Measurements from ENCODE around the gene KCNMA1. TPM values are rescaled to one million over a fixed set of nuclear protein-coding genes. Genes with fewer than 3 reads are reported as not detected.

KCNMA1 gene
- total and polyA plus RNA-seq, 2 donors (not counting 1 experiment from before 2014, with no cell fraction given), result 0.82 to 3.1 TPM

GRCh38 chr10:77320971-77321471 is 316.6 kb downstream of the KCNMA1 start:
- no peak for DNase-seq
- no peak overlapping the region for H2AFZ ChIP-seq (ENCODE audit: insufficient read depth, low read depth, low read length, poor library complexity, severe bottlenecking)
- 67% methylated on average over 1 of the region's 2 CpGs for WGBS (ENCODE audit: insufficient coverage)
- TF ChIP-seq CTCF (IDR thresholded peaks at IDR 0.05), result no peak
- no peak for TF ChIP-seq EZH2 (IDR thresholded peaks at IDR 0.05; ENCODE audit: borderline replicate concordance, insufficient read depth, low read depth, low read length, poor library complexity, severe bottlenecking)
- no peaks in the 10 kb centered on the region for H3K36me3 ChIP-seq (replicated peaks in 1 of 2; ENCODE audit: control extremely low read depth in 1 of 2, control insufficient read depth in 1 of 2, extremely low read depth in 1 of 2, insufficient read depth in 2 of 2, low read length in 1 of 2)
- CTCF ChIA-PET, result no interaction called here
- H3K4me2 ChIP-seq (replicated peaks; ENCODE audit: low read depth, low read length, poor library complexity, severe bottlenecking), result no peak overlapping the region
- H3K27ac Mint-ChIP-seq, result no peak overlapping the region
- no peaks in the 10 kb centered on the region for H3K4me1 Mint-ChIP-seq
- H3K4me3 Mint-ChIP-seq, result no peak overlapping the region
- H3K79me2 ChIP-seq (ENCODE audit: control insufficient read depth, insufficient read depth, low read length), result no peaks in the 10 kb centered on the region
- no peaks in the 10 kb centered on the region for H3K9me3 Mint-ChIP-seq (ENCODE audit: insufficient read depth)
- H3K4me3 ChIP-seq (ENCODE audit: control extremely low read depth in 1 of 5, extremely low read depth in 1 of 5, insufficient read depth in 1 of 5, low read depth in 2 of 5, low read length in 4 of 5), result no peak overlapping the region
- no peak overlapping the region for H3K9ac ChIP-seq (ENCODE audit: low read length)
- H3K27me3 Mint-ChIP-seq, result no peaks in the 10 kb centered on the region
- intact Hi-C loops (cut with micrococcal nuclease), result no loop called here
- no peaks in the 10 kb centered on the region for H3K4me1 ChIP-seq (ENCODE audit: control insufficient read depth in 2 of 2, insufficient read depth in 2 of 2, low read length in 2 of 2)
- no peak for ATAC-seq (ENCODE audit: low read depth)
- H3K9me3 ChIP-seq (ENCODE audit: control extremely low read depth in 1 of 3, control insufficient read depth in 2 of 3, insufficient read depth in 1 of 3, low read length in 2 of 3), result no peaks in the 10 kb centered on the region
- POLR2A ChIA-PET, result no interaction called here
- H4K20me1 ChIP-seq (ENCODE audit: control insufficient read depth, insufficient read depth, low read length, poor library complexity, severe bottlenecking), result no peaks in the 10 kb centered on the region
- H3K27ac ChIP-seq (ENCODE audit: low read length in 2 of 2), result no peak overlapping the region
- no peaks in the 10 kb centered on the region for H3K27me3 ChIP-seq (replicated peaks in 1 of 4; ENCODE audit: control extremely low read depth in 1 of 4, control insufficient read depth in 3 of 4, insufficient read depth in 4 of 4, low read length in 3 of 4)

GRCh38 chr10:77319557-77319956 is 318.1 kb downstream of the KCNMA1 start:
- H3K9me3 ChIP-seq (ENCODE audit: control extremely low read depth in 1 of 3, control insufficient read depth in 2 of 3, insufficient read depth in 1 of 3, low read length in 2 of 3), result no peaks in the 10 kb centered on the region
- intact Hi-C loops (cut with micrococcal nuclease), result no loop called here
- no peaks in the 10 kb centered on the region for H3K79me2 ChIP-seq (ENCODE audit: control insufficient read depth, insufficient read depth, low read length)
- ATAC-seq (ENCODE audit: low read depth) (no peak), DNase-seq (no peak)
- H3K4me1 ChIP-seq (ENCODE audit: control insufficient read depth in 2 of 2, insufficient read depth in 2 of 2, low read length in 2 of 2), result no peaks in the 10 kb centered on the region
- H3K27me3 ChIP-seq (replicated peaks in 1 of 4; ENCODE audit: control extremely low read depth in 1 of 4, control insufficient read depth in 3 of 4, insufficient read depth in 4 of 4, low read length in 3 of 4), result no peaks in the 10 kb centered on the region
- H3K27me3 Mint-ChIP-seq, result no peaks in the 10 kb centered on the region
- H4K20me1 ChIP-seq (ENCODE audit: control insufficient read depth, insufficient read depth, low read length, poor library complexity, severe bottlenecking), result no peaks in the 10 kb centered on the region
- H3K4me1 Mint-ChIP-seq, result no peaks in the 10 kb centered on the region
- ChIA-PET CTCF (no interaction called here), POLR2A (no interaction called here)
- 100% methylated on average over 1 of the region's 3 CpGs for WGBS (ENCODE audit: insufficient coverage)
- H2AFZ ChIP-seq (ENCODE audit: insufficient read depth, low read depth, low read length, poor library complexity, severe bottlenecking), result no peak overlapping the region
- H3K4me3 Mint-ChIP-seq, result no peak overlapping the region
- no peak overlapping the region for H3K4me2 ChIP-seq (replicated peaks; ENCODE audit: low read depth, low read length, poor library complexity, severe bottlenecking)
- H3K27ac ChIP-seq (ENCODE audit: low read length in 2 of 2), result no peak overlapping the region
- H3K9me3 Mint-ChIP-seq (ENCODE audit: insufficient read depth), result no peaks in the 10 kb centered on the region
- H3K4me3 ChIP-seq (ENCODE audit: control extremely low read depth in 1 of 5, extremely low read depth in 1 of 5, insufficient read depth in 1 of 5, low read depth in 2 of 5, low read length in 4 of 5), result no peak overlapping the region
- TF ChIP-seq CTCF (IDR thresholded peaks at IDR 0.05), result no peak
- no peak for TF ChIP-seq EZH2 (IDR thresholded peaks at IDR 0.05; ENCODE audit: borderline replicate concordance, insufficient read depth, low read depth, low read length, poor library complexity, severe bottlenecking)
- no peak overlapping the region for H3K27ac Mint-ChIP-seq
- no peak overlapping the region for H3K9ac ChIP-seq (ENCODE audit: low read length)
- no peaks in the 10 kb centered on the region for H3K36me3 ChIP-seq (replicated peaks in 1 of 2; ENCODE audit: control extremely low read depth in 1 of 2, control insufficient read depth in 1 of 2, extremely low read depth in 1 of 2, insufficient read depth in 2 of 2, low read length in 1 of 2)

All from B cell (primary cell).